Measurements from ENCODE around the gene ARFGAP1.

The ARFGAP1 gene

DNA sequence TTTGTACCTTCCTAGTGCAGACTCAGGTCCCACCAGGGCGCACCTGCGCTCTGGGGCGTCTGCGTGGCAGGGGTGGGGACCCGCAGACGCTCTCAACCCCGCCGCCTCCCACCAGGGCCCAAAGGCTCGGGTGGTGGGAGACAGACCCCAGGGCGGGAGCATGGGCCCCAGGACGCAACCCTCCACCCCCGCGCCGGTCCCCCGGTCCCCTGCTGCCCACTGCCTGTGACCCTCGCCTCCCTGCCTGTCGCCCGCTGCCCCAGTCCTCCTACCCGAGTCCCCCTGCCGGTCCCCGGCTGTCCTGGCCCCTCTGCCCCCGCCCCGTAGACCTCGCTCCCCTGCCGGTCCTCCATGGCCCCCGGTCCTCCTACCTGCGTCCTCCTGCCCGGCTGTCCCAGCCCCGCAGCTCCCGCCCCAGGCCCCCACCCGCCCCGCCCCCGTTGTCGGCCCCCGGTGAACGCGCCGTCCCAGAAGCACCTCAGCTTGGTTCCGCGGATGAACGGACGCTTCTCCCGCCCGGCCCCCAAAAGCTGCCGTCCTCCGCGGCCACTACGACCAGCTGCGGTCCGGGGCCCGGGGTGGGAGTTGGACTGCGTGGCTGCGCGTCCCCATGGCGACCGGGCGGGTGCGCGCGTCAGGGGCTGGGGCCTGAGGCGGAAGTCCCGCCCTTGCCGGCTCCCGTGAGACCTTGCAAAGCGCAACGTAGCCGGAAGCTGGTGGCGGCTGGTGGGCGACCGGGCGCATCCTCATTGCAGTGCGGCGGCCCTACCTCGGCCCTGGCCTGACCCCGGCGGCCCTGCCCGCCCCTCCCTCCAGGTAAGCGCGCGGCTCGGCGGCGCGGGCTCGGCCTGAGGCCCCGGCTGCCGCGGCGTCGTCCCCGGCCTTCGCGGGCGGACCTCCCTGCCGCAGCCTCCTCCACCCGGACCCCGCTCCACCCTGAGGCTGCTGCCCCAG, at the start of gene ARFGAP1:
TSS of gene ARFGAP1 (plus strand) at position 709 of the 954 bp plus-strand sequence. CDS start 2,768 bp downstream, outside the sequence.
- H3K36me3 ChIP-seq: peaks cover 17% of the 10 kb centered on the region
- H3K27me3 ChIP-seq (ENCODE audit: insufficient read depth, low read depth, severe bottlenecking): no peaks in the 10 kb centered on the region
- peak; percentile 89 for DNase-seq
- peak within 1 kb of the TSS; percentile 79 for H3K4me3 ChIP-seq (ENCODE audit: low read depth, low read length)
- TF ChIP-seq, protein P1, sequence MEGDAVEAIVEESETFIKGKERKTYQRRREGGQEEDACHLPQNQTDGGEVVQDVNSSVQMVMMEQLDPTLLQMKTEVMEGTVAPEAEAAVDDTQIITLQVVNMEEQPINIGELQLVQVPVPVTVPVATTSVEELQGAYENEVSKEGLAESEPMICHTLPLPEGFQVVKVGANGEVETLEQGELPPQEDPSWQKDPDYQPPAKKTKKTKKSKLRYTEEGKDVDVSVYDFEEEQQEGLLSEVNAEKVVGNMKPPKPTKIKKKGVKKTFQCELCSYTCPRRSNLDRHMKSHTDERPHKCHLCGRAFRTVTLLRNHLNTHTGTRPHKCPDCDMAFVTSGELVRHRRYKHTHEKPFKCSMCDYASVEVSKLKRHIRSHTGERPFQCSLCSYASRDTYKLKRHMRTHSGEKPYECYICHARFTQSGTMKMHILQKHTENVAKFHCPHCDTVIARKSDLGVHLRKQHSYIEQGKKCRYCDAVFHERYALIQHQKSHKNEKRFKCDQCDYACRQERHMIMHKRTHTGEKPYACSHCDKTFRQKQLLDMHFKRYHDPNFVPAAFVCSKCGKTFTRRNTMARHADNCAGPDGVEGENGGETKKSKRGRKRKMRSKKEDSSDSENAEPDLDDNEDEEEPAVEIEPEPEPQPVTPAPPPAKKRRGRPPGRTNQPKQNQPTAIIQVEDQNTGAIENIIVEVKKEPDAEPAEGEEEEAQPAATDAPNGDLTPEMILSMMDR (IDR thresholded peaks at IDR 0.05; ENCODE audit: low read depth, low read length): no peak
- peak within 1 kb of the TSS; percentile 72 for H3K27ac ChIP-seq
- H3K9me3 ChIP-seq (ENCODE audit: severe bottlenecking): no peaks in the 10 kb centered on the region

- H3K9me3 ChIP-seq (ENCODE audit: severe bottlenecking): no peaks in the 10 kb centered on the region
- no peaks in the 10 kb centered on the region for H3K36me3 ChIP-seq
- no peak overlapping the region for H3K4me3 ChIP-seq (ENCODE audit: low read depth, low read length)
- DNase-seq: peak; percentile 68
- peaks cover 7% of the 10 kb centered on the region for H3K27me3 ChIP-seq (ENCODE audit: insufficient read depth, low read depth, severe bottlenecking)
- no peak overlapping the region for H3K27ac ChIP-seq
- TF ChIP-seq, protein P1 (IDR thresholded peaks at IDR 0.05; ENCODE audit: low read depth, low read length): peak; percentile 89
Observed at GRCh38 chr20:63223121-63223825, 49.3 kb upstream of the ARFGAP1 start.

DNA sequence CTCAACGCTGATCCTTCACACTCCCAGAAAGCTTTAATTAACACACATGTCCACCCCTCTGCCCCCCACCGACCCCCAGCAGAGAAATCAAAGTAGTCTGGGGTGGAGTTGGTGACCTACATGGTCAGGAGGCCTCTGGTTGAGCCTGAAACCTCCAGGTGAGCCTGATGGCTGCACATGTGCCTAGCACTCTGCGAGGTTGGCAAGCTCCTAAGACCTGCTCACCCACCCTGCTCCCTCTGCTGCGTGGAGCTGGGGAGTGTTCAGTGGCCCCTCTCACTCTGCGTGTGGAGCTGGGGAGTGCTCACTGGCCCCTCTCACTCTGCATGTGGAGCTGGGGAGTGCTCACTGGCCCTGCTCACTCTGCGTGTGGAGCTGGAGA, 48.8 kb upstream of the ARFGAP1 start:
- DNase-seq: no peak
- Histone ChIP-seq H3K36me3 (no peaks in the 10 kb centered on the region), H3K27ac (peak overlapping the region; percentile 42), H3K4me3 (ENCODE audit: low read depth, low read length) (no peak overlapping the region), H3K27me3 (ENCODE audit: insufficient read depth, low read depth, severe bottlenecking) (peaks cover 7% of the 10 kb centered on the region), H3K9me3 (ENCODE audit: severe bottlenecking) (no peaks in the 10 kb centered on the region)
- TF ChIP-seq, protein P1 (IDR thresholded peaks at IDR 0.05; ENCODE audit: low read depth, low read length): no peak

GRCh38 chr20:63224412-63225081, 48.1 kb upstream of the ARFGAP1 start:
- Histone ChIP-seq H3K27me3 (ENCODE audit: insufficient read depth, low read depth, severe bottlenecking) (peaks cover 7% of the 10 kb centered on the region), H3K4me3 (ENCODE audit: low read depth, low read length) (no peak overlapping the region), H3K9me3 (ENCODE audit: severe bottlenecking) (no peaks in the 10 kb centered on the region), H3K36me3 (no peaks in the 10 kb centered on the region), H3K27ac (peak overlapping the region; percentile 42)
- TF ChIP-seq, protein P1 (IDR thresholded peaks at IDR 0.05; ENCODE audit: low read depth, low read length): peak; percentile 58
- DNase-seq: peak; percentile 80

DNA sequence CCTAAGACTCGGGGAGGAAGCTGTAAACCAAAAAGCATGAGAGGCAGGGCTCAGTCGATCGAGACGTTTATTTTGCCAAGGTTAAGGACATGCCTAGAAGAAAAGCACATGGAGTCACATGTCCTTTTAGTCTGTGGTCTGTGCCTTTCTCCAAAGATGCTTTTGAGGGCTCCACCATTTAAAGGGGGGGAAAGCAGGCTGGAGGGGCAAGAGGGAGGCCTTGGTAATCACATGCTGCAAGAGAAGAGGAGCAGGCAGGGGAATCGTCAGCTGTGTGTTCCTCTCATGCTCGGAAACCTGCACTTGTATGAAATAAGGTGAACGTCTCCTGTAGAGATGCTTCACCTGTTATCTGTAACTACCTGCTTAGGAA, 47.5 kb upstream of the ARFGAP1 start:
- no peaks in the 10 kb centered on the region for H3K9me3 ChIP-seq (ENCODE audit: severe bottlenecking)
- peak overlapping the region; percentile 42 for H3K27ac ChIP-seq
- TF ChIP-seq, protein P1 (IDR thresholded peaks at IDR 0.05; ENCODE audit: low read depth, low read length): no peak
- H3K4me3 ChIP-seq (ENCODE audit: low read depth, low read length): no peak overlapping the region
- no peak for DNase-seq
- H3K36me3 ChIP-seq: no peaks in the 10 kb centered on the region
- H3K27me3 ChIP-seq (ENCODE audit: insufficient read depth, low read depth, severe bottlenecking): peaks cover 7% of the 10 kb centered on the region

All from WERI-Rb-1 (cell line).